ENCODE data around the gene SMAD6.
A peak's percentile ranks its signal among the peaks of the same experiment; 100 is the strongest.

Gene SMAD6

DNA sequence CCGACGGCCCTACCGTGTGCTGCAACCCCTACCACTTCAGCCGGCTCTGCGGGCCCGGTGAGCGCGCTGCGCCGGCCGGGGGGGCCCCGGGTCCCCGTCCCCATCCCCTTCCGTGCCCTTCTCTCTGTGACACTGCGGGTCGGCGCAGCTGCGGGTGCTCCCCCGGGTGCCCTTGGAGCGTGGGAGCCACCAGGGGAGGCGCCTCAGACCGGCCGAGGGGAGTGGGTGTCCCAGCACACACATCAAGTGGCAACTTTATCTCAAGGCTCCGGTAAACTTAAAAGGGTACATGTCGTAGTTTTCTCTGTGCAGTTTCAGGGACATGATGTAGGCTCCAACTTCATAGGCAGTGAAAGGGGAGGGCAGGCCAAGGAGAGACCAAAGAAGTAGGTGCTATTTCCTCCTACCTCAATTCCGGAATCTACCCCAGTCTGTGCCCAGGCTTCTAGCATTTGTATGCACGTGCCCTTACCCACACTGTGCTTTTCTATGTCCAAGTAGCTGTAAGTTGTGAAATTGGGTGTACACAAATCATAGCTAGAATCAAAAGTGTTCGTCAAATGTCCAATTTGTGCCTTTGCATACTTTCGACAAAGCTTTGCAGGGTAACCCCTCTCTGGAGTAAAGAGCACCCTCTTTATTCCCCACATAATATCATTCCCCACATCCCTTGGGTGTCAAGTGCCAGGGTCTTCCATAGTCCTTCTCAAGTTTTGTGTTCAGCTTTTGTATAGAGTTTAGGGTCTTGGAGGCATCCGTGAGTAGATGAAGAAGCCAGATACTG is 2.2 kb downstream of the SMAD6 start:
- DNase-seq (ENCODE audit: low spot score), result no peak

DNA sequence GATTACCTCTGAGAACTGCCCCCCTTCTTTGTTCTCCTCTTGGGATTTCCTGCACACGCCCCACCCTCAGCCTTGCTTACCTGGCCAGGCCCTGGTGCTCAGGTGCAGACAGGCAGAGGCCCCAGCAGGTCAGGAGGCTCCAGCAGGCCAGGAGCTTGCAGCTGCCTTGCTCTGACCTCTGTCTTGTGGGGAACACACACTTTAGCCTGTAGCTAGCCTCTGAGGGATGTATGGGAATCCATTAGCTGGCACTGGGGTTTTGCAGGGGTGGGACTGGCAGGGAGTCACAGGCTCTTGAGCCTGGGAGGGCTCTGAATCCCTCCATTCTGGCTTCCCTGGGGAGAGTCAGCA is 2.7 kb downstream of the SMAD6 start:
- no peak for DNase-seq (ENCODE audit: low spot score)

DNA sequence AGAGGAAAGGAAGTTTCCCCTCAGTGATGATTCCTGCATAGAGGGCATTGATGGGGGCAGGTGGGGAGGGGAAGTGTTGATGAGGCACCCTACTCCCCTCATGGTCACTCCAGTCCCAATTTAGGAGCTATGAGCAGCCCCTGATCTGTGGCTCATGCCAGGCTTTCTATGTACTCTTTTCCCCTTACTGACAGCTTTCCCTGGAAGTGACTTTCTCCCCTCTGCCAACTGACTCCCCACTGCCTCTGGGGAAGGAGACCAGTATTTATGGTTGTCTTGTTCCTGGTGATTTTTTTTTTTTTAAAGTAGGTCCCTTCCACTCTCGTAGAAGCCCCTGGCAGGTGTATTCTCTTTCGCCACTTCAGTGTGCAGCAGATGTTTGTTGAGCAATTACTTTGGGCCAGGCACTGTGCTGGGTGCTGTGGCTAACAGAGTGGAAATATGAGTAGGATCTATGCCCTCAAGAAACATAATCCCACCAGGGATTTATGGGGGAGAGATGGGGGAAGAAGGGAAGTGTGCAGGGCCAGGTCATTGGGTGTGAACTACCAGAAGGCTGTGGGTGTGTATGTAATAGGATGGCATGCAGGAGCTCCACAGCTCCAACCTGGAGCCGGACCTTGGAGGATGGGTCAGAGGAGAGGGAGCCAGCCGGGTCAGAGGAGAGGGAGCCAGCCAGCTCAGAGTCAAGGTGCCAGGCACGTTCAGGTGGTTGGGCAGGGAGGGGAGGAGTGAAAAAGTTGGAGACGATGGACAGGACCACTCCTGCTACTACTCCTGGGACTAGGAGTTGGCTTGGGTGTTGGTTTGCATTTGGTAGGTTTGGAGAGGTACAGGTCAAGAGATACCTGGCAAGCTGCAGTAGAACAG is 3.5 kb downstream of the SMAD6 start:
- no peak for DNase-seq (ENCODE audit: low spot score)

DNA sequence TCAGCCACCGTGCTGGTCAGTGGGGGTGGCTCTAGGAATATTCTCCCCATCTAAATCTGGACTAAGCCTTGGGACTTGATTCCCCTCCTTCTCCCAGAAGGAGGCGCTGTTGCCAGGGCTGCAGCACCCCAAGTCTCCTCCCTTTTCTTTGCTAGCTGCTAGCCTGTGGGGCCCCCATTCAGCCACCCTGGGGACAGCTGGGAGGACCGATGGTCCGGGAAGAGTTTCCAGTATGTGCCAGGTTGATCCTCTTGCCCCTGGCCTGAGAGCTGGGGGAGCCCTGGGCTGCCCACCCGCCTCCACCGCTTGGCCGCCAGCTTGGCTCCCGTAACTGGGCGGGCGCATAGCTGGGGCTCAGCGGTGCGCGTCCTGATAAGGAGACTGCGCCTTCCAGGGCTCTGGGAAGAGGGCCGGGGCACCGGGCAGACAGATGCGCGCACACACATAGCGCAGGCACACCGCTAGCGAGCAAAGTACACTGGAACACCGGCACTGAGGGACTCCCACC is 4.2 kb downstream of the SMAD6 start:
- no peak for DNase-seq (ENCODE audit: low spot score)

DNA sequence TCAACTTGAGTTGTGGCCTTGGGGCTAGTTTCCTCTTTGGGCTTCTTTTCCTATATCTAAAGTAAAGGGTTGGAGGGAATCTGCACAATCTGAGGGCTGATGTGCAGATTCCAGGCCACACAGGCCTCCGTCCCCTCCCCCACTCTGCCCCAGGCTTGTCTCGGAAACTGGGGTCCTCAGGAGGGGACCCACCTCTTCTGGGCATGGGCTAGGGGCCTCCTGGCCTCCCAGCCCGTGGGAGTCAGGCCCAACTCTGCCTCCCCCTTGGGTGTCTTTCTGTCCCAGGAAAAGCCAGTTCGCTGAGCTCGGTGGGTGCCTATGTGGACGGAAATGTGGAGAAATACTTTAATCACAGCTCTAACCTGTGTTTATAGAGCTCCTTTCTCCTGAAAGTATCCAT is 4.8 kb downstream of the SMAD6 start:
- DNase-seq (ENCODE audit: low spot score), result no peak

DNA sequence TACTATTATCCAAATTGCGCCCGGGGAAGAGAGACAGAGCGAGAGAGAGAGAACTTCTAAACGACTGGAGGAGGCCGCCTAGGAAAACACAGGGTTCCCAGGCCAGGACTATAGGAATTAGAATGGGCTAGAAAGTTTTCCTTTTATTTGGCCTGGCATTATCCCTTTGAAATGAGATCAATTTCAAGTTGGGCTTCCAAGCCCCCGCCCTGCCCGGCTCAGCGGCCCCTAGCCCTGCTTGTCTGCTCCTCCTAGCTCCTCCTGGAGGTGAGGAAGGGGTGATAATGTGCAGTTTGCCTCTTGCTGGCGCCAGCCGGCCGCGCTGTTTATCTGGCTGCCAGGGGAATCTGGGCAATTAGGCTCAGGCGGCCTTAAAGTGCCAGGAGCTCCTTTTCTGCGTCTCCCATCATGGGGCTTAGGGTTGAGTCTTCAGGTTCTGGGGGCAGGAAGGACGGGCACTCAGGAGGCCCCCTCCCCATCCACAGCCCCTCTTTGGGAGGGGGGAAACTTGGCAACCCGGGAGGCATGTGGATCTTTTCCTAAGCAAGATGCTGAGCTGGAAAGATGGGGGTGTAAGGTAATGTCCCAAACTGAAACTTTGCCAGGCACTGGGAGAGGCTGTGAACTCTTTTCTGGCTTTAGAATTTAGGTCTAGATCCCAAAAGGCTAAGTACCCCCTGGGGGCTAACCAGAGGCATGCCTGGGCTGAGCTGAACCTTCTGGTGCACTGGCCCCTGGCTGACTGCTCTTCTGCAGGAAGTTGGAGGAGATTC is 5.5 kb downstream of the SMAD6 start:
- no peak for DNase-seq (ENCODE audit: low spot score)

DNA sequence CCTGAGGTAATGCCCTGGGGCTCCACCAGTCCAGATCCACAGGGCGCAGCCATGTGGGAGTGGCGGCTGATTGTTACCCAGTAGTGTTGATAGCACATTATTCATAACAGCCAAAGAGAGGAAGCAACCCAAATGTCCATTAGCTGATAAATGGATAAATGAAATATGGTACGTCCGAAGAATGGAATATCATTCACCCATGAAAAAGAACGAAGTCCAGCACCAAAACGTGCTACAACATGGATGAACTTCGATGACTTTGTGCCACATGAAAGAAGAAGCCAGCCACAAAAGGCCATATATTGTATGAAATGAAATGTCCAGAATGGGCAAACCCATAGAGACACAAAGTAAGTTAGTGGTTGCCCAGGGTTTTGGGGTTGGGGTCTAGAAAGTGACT is 6.4 kb downstream of the SMAD6 start:
- DNase-seq (ENCODE audit: low spot score), result no peak

DNA sequence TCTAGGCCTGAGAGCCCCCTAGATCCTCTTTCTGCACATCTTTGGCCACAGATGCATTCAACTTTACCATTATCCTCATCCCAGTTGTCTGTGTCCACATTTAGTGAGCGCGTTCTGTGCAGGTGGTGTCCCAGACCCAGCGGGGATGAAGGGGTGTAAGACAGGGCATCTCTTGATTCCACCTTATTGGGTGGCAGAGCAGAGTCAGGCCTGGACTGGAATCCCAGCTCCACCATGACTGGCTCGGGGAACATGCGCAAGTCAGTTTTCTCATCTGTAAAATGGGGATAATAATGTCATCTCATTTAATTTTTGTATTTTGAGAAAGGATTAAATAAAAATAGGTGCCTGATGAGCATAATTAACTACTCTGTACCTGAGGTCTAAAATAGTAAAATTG is 7.8 kb downstream of the SMAD6 start:
- DNase-seq (ENCODE audit: low spot score), result no peak

DNA sequence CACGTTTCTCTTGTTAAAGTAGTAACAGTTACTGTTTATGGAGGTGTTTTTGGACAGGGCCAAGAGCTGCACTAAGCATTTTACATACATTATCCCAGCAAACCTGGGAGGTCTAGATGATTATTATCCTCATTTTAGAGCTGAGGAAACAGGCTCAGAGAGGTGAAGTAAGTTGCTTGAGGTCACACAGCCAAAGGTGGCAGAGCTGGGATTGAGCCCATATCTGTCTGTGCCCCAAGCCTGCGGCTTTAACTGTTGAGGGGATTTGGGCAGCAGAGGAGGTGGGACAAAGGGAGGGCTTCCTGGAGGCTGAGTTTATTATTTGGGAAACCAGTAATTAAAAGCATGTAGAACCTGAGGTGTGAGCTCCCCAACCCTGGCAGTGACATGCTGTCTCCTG is 9.2 kb downstream of the SMAD6 start:
- no peak for DNase-seq (ENCODE audit: low spot score)

DNA sequence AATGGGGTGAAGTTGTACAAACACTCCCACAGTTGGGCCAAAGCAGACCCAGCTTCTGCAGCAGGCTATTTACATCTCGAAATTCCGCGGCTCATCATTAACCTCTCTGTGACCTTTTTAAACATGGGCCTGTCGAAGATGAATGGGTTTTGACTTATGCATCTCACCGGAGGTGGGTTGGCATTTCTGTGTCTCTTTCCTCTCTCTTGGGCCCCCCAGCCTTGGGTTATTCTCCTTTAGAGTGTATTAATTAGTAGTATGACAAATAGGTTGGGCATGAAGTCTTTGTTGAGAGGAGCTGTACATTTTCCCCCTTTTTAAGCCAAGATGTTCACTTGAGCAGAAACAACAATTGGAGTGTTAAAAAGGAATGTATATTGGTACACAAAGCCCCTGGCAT is 9.8 kb downstream of the SMAD6 start:
- DNase-seq (ENCODE audit: low spot score), result no peak

DNA sequence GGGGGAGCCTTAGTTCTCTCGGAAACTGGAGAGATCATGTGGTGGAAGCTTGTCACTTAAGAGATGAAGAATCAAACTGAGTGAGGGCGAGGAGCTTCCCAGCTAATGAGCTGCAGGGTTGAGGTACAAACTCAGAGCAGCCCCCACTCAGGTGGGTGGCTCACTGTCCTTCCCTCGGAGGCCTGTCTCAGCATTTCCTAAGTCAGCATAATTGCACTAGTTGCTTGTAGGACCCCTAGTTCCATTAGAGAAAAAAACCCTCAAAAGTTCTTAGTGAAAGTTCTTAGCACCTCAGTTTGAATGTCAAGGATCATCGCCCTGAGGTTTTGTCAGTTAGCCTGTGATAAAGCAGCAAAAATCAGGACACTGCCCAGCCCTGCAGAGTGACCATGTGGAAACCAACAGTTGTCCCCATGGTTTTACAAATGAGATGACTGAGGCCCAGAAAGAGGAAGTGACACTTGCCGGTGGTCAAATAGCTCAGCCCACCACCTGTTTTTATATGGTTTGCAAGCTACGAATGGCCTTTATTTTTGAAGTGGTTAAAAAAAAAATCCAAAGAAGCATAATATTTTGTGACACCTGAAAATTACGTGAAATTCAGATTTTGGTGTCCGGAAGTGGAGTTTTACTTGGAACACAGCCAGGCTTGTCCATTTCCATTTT is 11.9 kb downstream of the SMAD6 start:
- DNase-seq (ENCODE audit: low spot score), result no peak

DNA sequence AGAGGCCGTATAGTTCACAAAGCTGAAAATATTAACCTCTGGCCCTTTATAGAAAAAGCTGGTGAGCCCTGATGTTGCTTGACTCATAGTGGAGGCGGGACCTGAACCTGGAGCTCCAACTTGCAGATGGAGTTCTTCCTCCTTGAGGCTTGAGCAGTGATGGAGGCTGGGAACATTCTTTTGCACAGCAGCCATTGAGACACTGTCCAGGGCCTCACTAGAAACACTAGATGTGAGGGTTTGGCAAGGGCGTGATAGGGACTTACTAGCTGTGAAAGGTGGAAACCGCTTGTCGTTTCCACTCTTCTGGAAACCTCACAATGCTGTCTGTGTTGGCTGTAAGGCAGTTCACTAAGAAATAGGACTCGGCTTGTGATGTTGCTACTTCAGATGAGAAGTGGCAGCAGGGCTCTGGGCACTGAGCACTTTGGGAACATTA is 12.5 kb downstream of the SMAD6 start:
- no peak for DNase-seq (ENCODE audit: low spot score)

DNA sequence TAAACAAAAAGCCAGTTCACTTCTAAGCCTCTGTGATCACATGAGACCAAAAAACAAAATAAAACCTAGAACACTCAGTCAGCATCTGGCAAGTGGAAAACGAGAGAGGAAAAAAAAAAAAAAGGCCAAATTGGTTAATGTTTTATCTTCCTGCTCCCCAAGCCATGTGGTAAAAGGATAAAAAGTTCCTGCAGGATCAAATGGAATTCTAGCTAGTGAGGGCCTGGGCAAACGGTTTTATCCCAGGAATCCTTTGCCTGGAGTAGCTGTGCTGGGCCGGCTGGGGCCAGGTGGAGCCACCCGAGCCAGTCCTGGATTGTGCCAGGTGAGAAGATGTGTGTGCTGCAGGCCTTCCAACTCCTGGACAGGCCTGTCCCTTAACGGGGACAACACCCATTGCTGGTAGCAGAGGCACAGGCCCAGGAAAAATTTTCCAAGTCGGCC is 13.2 kb downstream of the SMAD6 start:
- DNase-seq (ENCODE audit: low spot score), result no peak

DNA sequence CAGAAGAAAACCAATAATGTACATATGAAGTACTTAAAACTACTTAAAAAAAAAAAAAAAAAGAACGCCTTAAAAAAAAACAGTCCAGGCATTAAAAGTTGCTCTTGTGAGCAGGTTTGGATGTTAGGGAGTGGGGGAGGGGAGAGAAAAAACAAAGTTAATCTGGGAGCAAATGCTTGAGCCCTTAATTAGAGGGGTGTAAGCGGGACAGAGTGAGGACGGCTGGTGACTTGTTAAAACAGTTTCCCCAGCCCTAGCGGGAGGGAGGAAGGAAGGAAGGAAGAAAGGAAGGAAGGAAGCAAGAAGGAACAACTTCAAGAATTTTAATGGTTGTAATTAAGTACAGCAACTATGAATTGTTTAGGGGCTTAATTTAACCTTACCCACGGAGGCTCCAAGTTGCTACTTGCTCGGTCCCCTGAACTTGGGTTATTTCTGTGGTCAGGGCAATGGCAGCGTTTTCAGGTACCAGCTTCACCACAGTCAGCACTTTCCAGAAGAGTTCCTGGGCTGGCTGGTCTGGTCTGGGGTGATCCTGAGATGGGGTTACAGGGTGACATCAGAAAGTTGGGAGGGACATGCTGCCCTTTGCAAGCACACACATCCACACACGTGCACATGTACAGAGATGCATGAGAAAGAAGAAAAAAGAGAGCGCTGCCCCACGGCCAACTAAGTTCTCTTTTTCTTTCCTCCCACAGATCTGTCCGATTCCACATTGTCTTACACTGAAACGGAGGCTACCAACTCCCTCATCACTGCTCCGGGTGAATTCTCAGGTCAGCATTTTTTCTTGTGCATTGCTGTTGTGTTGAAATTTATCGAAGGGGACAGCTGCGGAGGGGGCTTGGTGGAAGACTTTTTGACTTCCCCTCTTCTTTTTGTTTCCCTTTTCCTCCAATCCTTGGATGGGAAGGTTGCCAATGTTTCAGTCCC is 14.0 kb downstream of the SMAD6 start:
- no peak for DNase-seq (ENCODE audit: low spot score)

DNA sequence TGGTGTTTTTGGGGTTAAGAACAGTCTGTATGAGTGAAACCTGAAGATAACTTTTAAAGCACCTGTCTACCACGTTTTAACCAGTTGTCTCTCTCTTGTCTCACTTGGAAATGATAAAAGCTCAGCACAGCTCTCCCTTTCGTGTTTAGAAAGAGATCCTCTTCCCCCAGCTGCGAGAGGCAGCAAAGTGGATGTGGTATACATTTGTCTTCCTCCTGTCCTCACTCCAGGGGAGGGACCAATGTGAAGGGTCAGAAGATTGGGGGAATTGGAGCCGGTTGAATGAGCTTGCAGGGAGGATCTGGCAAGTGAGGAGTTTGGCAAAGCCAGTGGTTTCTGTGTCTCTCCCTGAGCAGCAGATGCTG is 14.6 kb downstream of the SMAD6 start:
- DNase-seq (ENCODE audit: low spot score), result no peak

DNA sequence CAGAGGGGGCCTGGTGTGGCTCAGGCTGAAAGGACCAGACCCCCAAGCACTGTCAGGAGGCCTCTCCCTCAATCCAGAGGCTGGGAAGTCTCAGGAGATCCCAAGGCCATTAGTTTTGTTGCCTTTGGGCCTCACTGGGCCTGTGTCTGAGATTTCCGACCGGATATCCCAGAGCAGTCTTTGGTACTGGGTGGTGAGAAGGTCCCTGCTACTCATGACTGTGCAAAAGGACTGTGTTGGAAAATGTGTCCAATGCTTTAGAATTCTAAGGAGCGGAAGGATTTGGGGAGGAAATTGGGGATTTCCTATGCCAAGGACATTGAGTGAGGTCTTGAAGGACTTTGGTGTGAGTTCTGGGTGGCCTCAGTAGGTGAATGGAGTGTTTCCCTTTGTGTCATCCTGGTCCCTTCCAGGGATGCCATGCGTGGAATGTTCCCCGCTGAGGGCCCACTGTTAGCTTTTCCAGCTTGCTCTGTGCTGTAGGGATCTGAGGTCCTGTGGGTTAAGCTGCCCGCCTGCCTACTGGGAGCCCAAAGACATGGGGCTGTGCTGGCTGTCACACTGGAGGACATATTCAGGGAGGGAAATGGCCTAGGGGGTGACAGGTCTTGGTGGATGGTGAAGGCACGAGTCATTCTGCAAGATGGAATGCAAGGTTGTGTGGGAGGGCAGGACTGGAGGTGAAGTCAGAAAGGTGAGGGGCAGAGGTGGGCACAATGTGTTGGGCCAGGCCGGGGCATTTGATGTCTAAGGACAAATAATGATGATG is 16.4 kb downstream of the SMAD6 start:
- no peak for DNase-seq (ENCODE audit: low spot score)

DNA sequence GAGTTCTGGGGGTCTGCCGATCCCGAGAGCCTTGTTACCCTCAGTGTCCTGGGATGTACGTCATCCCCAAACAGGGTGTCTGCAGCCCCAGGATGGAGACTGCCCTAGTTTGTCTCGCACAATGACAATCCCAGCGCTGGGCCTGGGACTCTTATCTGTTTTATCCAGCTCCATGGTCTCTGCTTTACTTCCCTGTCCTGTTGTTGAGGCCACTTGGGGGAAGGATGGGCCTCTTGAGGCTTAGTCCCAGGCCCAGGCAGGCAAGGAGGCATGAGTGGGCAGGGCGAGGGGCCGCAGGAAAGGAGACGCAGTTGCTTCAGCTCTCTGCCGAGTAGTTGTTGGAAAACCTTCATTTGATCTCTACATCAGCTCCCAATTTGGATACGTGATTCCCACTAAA is 17.4 kb downstream of the SMAD6 start:
- no peak for DNase-seq (ENCODE audit: low spot score)

DNA sequence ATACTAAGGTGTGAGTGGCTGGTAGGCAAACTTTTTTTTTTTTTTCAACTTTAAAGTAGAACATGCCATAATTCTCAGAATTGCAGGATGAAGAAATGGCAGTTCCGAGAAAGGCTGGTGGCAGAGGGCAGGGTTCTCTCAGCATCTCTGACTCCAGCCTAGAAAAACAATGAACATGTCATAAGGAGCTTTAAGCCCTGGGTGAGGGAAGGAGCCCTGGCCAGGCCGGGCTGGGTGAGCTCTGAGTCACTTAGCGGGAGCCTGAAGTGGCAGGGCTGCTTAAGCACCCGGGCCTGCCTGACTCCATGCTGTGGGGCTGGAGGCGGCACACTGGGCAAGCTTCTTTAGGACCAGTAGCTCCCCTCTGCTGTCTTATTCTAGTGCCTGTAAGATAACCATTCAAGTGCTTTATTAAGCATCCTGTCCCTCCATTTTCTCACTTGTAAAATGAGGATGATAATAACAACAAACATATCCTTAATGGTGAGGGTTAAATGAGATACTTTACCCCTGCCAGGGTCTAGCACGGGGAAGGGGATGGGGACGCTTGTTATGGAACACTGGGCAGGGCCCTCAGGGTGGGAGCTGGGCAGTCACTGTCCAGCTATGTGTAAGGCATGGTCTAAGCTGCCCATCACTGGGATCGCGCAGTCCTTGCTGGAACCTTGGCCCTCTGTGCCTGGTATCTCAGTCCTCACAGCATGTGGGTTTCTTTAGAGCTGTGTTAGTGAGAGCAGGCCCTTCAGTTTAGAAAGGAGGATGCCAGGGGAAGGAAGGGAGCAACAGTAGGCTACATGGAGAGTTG is 18.4 kb downstream of the SMAD6 start:
- DNase-seq (ENCODE audit: low spot score), result peak; percentile 32

DNA sequence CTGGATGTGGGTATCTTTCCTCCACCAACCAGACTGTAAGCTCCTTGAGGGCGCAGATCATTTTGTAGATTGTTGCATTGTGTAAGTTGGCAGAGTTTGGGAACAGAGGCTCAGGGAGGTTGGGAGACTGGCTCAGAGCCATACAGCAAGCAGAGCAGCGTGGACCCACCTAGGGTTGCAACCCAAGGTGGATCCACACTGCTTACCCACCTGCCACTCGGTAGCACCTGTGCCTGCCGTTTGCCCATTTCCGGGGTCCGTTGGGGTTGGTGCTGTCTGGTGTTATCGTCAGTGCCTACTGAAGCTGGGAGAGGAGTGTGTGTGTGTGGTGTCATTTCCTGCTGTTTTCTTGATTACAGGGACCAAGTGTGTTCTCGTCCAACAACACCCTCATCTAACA is 19.0 kb downstream of the SMAD6 start:
- no peak for DNase-seq (ENCODE audit: low spot score)
